IMR-90 (cell line): ENCODE measurements around the gene LONP1. TPM values are rescaled to one million over a fixed set of nuclear protein-coding genes. Genes with fewer than 3 reads are reported as not detected.

Experiments used
- ATAC-seq: fragments of 200-7000 bp; cut with Tn5 transposase; 2 replicates; pipeline ENCODE4 v1.9.1; 2020; ENCODE audit warnings: low read depth, mild to moderate bottlenecking, moderate library complexity
- BruUV-seq: library from RNA; stranded (reverse); fragments of 400-500 nt; replicated peaks from 2 replicates; lab custom pipeline; 2021; lab: Mats Ljungman, UMichigan
- CTCF ChIA-PET: fragments of 300-600 bp; formaldehyde crosslinking; extraction: SDS; loops from one replicate; lab custom pipeline; 2021; ENCODE audit warnings: antibody characterized with exemption; lab: Yijun Ruan, JAX
- POLR2A ChIA-PET: fragments of 300-600 bp; sonication (Branson Sonifier 250); formaldehyde crosslinking; loops from one replicate; lab custom pipeline; 2022; ENCODE audit warnings: antibody characterized with exemption; ENCODE audit not compliant: unreplicated experiment; lab: Charles Lee
- DNase-seq: peaks from one replicate; pipeline ENCODE4 v3.0.0; 2013
- H2AFZ ChIP-seq: replicated peaks from 2 replicates; pipeline ENCODE3; 2013; ENCODE audit warnings: low read length, mild to moderate bottlenecking; ENCODE audit not compliant: poor library complexity
- H2AK5ac ChIP-seq: 2 replicates; pipeline ENCODE4 v1.6.1; 2013; ENCODE audit warnings: low read depth, low read length, inconsistent platforms
- H2AK9ac ChIP-seq: replicated peaks from 2 replicates; pipeline ENCODE3; 2013; ENCODE audit warnings: mild to moderate bottlenecking, low read depth, low read length, moderate library complexity; ENCODE audit not compliant: poor library complexity
- H2BK120ac ChIP-seq: 2 replicates; pipeline ENCODE4 v1.6.1; 2013; ENCODE audit warnings: low read depth, low read length, inconsistent platforms
- H2BK15ac ChIP-seq: 3 replicates; pipeline ENCODE4 v1.6.1; 2013; ENCODE audit warnings: low read depth, low read length, inconsistent platforms
- H2BK20ac ChIP-seq: 2 replicates; pipeline ENCODE4 v1.6.1; 2013; ENCODE audit warnings: low read depth, mild to moderate bottlenecking, inconsistent platforms, low read length, moderate library complexity
- H2BK5ac ChIP-seq: 2 replicates; pipeline ENCODE4 v1.6.1; 2013; ENCODE audit warnings: mild to moderate bottlenecking, low read depth, low read length, inconsistent platforms; ENCODE audit not compliant: poor library complexity, severe bottlenecking
- H3K14ac ChIP-seq: replicated peaks from 2 replicates; pipeline ENCODE4 v1.6.1; 2013; ENCODE audit warnings: low read depth, low read length, inconsistent platforms
- H3K18ac ChIP-seq: 2 replicates; pipeline ENCODE4 v1.6.1; 2013; ENCODE audit warnings: low read depth, low read length, control low read depth
- H3K23ac ChIP-seq: 2 replicates; pipeline ENCODE4 v1.6.1; 2013; ENCODE audit warnings: low read depth, low read length, inconsistent platforms
- H3K27ac ChIP-seq: 2 replicates; pipeline ENCODE4 v1.5.1; 2013; ENCODE audit warnings: mild to moderate bottlenecking, control low read depth, low read length; ENCODE audit not compliant: insufficient read depth
- H3K27me3 ChIP-seq: 2 replicates; pipeline ENCODE4 v1.6.1; 2013; ENCODE audit warnings: low read length; ENCODE audit not compliant: control insufficient read depth, insufficient read depth
- H3K36me3 ChIP-seq: 2 replicates; pipeline ENCODE4 v1.6.1; 2013; ENCODE audit warnings: low read length, mixed read lengths; ENCODE audit not compliant: control insufficient read depth, insufficient read depth
- H3K4ac ChIP-seq: 2 replicates; pipeline ENCODE4 v1.6.1; 2013; ENCODE audit warnings: low read depth, low read length, inconsistent platforms
- H3K4me1 ChIP-seq: 2 replicates; pipeline ENCODE4 v1.6.1; 2013; ENCODE audit warnings: low read length, mixed read lengths; ENCODE audit not compliant: control insufficient read depth, insufficient read depth
- H3K4me2 ChIP-seq: 2 replicates; pipeline ENCODE4 v1.6.1; 2013; ENCODE audit warnings: low read depth, mild to moderate bottlenecking, control low read depth, low read length, moderate library complexity
- H3K4me3 ChIP-seq: 2 replicates; pipeline ENCODE4 v1.5.1; 2013; ENCODE audit warnings: low read depth, mild to moderate bottlenecking, control low read depth, low read length, moderate library complexity; ENCODE audit not compliant: insufficient read depth
- H3K56ac ChIP-seq: 2 replicates; pipeline ENCODE4 v1.6.1; 2013; ENCODE audit warnings: low read length, inconsistent platforms; ENCODE audit not compliant: insufficient read depth; ENCODE audit errors: extremely low read depth
- H3K79me1 ChIP-seq, 2 experiments: 2 replicates each; pipeline ENCODE4 v1.6.1; 2013; ENCODE audit warnings: low read length in 2 of 2, inconsistent platforms in 1 of 2, low read depth in 1 of 2
- H3K9ac ChIP-seq: 2 replicates; pipeline ENCODE4 v1.6.1; 2013; ENCODE audit warnings: low read depth, low read length, control low read depth
- H3K9me1 ChIP-seq: 2 replicates; pipeline ENCODE4 v1.6.1; 2013; ENCODE audit warnings: low read length, inconsistent platforms; ENCODE audit not compliant: insufficient read depth
- H3K9me3 ChIP-seq: 2 replicates; pipeline ENCODE4 v1.6.1; 2013; ENCODE audit warnings: low read length; ENCODE audit not compliant: control insufficient read depth, insufficient read depth
- H4K20me1 ChIP-seq: 2 replicates; pipeline ENCODE4 v1.6.1; 2013; ENCODE audit warnings: low read length, inconsistent platforms; ENCODE audit not compliant: insufficient read depth
- H4K5ac ChIP-seq: 2 replicates; pipeline ENCODE4 v1.6.1; 2013; ENCODE audit warnings: mild to moderate bottlenecking, low read depth, low read length, control low read depth
- H4K8ac ChIP-seq, 2 experiments: 2 replicates each; pipeline ENCODE4 v1.6.1; 2013; ENCODE audit warnings: low read depth in 2 of 2, low read length in 2 of 2, control low read depth in 1 of 2, inconsistent platforms in 1 of 2
- H4K91ac ChIP-seq: 2 replicates; pipeline ENCODE4 v1.6.1; 2013; ENCODE audit warnings: low read depth, low read length, inconsistent platforms; ENCODE audit not compliant: insufficient read depth
- BHLHE40 ChIP-seq: fragments of 150-350 bp; IDR thresholded peaks from 2 replicates; pipeline ENCODE4 v1.6.1; 2016; ENCODE audit warnings: mild to moderate bottlenecking, low read depth, low read length
- CEBPB ChIP-seq: IDR thresholded peaks from 2 replicates; pipeline ENCODE4 v1.6.1; 2012; ENCODE audit warnings: low read depth, low read length, improper control_type of control experiment
- CHD1 ChIP-seq: IDR thresholded peaks from 2 replicates; pipeline ENCODE4 v1.6.1; 2012; ENCODE audit warnings: low read depth, low read length, improper control_type of control experiment
- CTCF ChIP-seq: conservative IDR thresholded peaks from 2 replicates; pipeline ENCODE4 v1.5.1; 2012; ENCODE audit warnings: mild to moderate bottlenecking, low read depth, low read length, improper control_type of control experiment
- FOS ChIP-seq: fragments of 150-350 bp; IDR thresholded peaks from 2 replicates; pipeline ENCODE4 v1.6.1; 2016; ENCODE audit warnings: low read depth, low read length
- MAZ ChIP-seq: IDR thresholded peaks from 2 replicates; pipeline ENCODE4 v1.6.1; 2012; ENCODE audit warnings: low read depth, mild to moderate bottlenecking, low read length, improper control_type of control experiment, moderate library complexity, borderline replicate concordance
- POLR2A ChIP-seq: IDR thresholded peaks from 2 replicates; pipeline ENCODE4 v1.6.1; 2012; ENCODE audit warnings: mild to moderate bottlenecking, low read depth, low read length
- RFX5 ChIP-seq: IDR thresholded peaks from 2 replicates; pipeline ENCODE4 v1.8.0; 2012; ENCODE audit warnings: low read depth, mild to moderate bottlenecking, low read length, moderate library complexity
- USF2 ChIP-seq: fragments of 150-350 bp; IDR thresholded peaks from 2 replicates; pipeline ENCODE4 v1.6.1; 2017; ENCODE audit warnings: mild to moderate bottlenecking, antibody characterized with exemption, low read length, low read depth
- WGBS, 2 experiments: methylation state at CpG; one replicate each; pipeline versions ENCODE4 v1.1.5 to v1.1.7; 2013; ENCODE audit warnings: missing lambda C conversion rate in 2 of 2; ENCODE audit not compliant: insufficient read length in 1 of 2; ENCODE audit errors: extremely low coverage in 2 of 2; 5-methylcytosine and 5-hydroxymethylcytosine counted together
- dilution Hi-C: fragments of 300-500 bp; cut with HindIII; formaldehyde crosslinking; loops from one replicate; pipeline ENCODE4 v1.14.3; 2018; ENCODE audit warnings: low sequenced_read_pairs; ENCODE audit not compliant: unreplicated experiment
- in situ Hi-C: fragments of 300-500 bp; cut with MboI; formaldehyde crosslinking; loops from 3 replicates; pipeline ENCODE4 v1.14.3; 2019; ENCODE audit warnings: low sequenced_read_pairs, inconsistent platforms, mixed read lengths
- intact Hi-C: fragments of 100-400 bp; cut with micrococcal nuclease; formaldehyde crosslinking; loops from 2 replicates; pipeline ENCODE4 v1.10.0; 2022
- polyA plus RNA-seq, 3 experiments: library from polyadenylated mRNA; depleted of rRNA; stranded (reverse); fragments of >200 nt; gene quantifications; 2 replicates each; pipeline ENCODE4 v1.2.3, GENCODE V29; 2012; ENCODE audit warnings: low replicate concordance in 1 of 3
- total RNA-seq: library from RNA; depleted of rRNA; stranded (reverse); fragments of >200 nt; gene quantifications from 2 replicates; pipeline ENCODE4 v1.2.3, GENCODE V29; 2012

LONP1 gene
- total and polyA plus RNA-seq, 2 of the 4 experiments (the other 2 are of a cell fraction) = 64.2 to 93.2 TPM

GRCh38 chr19:5718037-5718578 is 1.8 kb downstream of the LONP1 start:
- peaks cover 4% of the 10 kb centered on the region for H3K4me1 ChIP-seq
- WGBS, 2 experiments = 8% methylated on average over 2 of the region's 14 CpGs; no CpG with 5 or more reads in 1 of the 2 experiments
- H4K8ac ChIP-seq = peak overlapping the region in 1 of 2 experiments; percentile 73; a peak in 2 of 4 replicates
- no peaks in the 10 kb centered on the region for H3K9me3 ChIP-seq
- peaks cover 15% of the 10 kb centered on the region for H3K36me3 ChIP-seq
- H2BK120ac ChIP-seq = peak overlapping the region; percentile 81
- peaks cover 9% of the 10 kb centered on the region for H3K9me1 ChIP-seq
- peak overlapping the region; percentile 89 for H3K9ac ChIP-seq
- no peaks in the 10 kb centered on the region for H3K27me3 ChIP-seq
- H4K5ac ChIP-seq = no peak overlapping the region; the same call in 1 of the 2 replicates
- peak overlapping the region; percentile 79 for H2BK5ac ChIP-seq
- peak overlapping the region; percentile 94 for H3K23ac ChIP-seq
- H3K18ac ChIP-seq = peak overlapping the region; percentile 1; the same call in 1 of the 2 replicates
- H3K4ac ChIP-seq = peak overlapping the region; percentile 93
- no TSS peak for BruUV-seq
- peaks cover 8 to 39% of the 10 kb centered on the region in 2 experiments; a peak in 3 of 4 replicates for H3K79me1 ChIP-seq
- dilution Hi-C loops = no loop called here
- H3K4me3 ChIP-seq = peak overlapping the region; percentile 49
- ChIA-PET CTCF (interaction anchor here (1.2 kb wide), 1 partner anchor 32 kb away, joined by 4 read pairs; no protein-coding TSS in a partner anchor), POLR2A (interaction anchor here (0.7 kb wide), 1 partner anchor 98 kb away, joined by 3 read pairs; no protein-coding TSS in a partner anchor)
- H2BK15ac ChIP-seq = no peak overlapping the region
- peak overlapping the region; percentile 83 for H3K14ac ChIP-seq
- H2AFZ ChIP-seq = peak overlapping the region; percentile 16
- DNase-seq (peak; percentile 72), ATAC-seq (no peak)
- H4K20me1 ChIP-seq = peaks cover 44% of the 10 kb centered on the region
- TF ChIP-seq RFX5 = no peak
- TF ChIP-seq CEBPB = peak; percentile 63
- TF ChIP-seq BHLHE40 = peak; percentile 3; the same call in 1 of the 2 replicates
- peak; percentile 50; the same call in 1 of the 2 replicates for TF ChIP-seq FOS
- no peak for TF ChIP-seq POLR2A
- no peak for TF ChIP-seq MAZ
- no peak for TF ChIP-seq USF2
- no peak for TF ChIP-seq CHD1
- TF ChIP-seq CTCF = no peak
- H3K56ac ChIP-seq = 0 out of 2 replicates have a peak overlapping the region, but pooled peaks have one; percentile 17
- peak overlapping the region; percentile 61 for H2AK5ac ChIP-seq
- 0 out of 2 replicates have a peak overlapping the region, but pooled peaks have one; percentile 51 for H2BK20ac ChIP-seq
- peak overlapping the region; percentile 74 for H3K27ac ChIP-seq
- in situ Hi-C loops = no loop called here
- H3K4me2 ChIP-seq = peak overlapping the region; percentile 94
- intact Hi-C loops = no loop called here
- H2AK9ac ChIP-seq = peak overlapping the region; percentile 70
- peak overlapping the region; percentile 51 for H4K91ac ChIP-seq
